Measurements from ENCODE around the gene PTPRG.

Gene PTPRG

GRCh38 chr3:61663356-61664104 is 102.2 kb downstream of the PTPRG start:
- no peak for DNase-seq

- no peak for DNase-seq
Observed at GRCh38 chr3:61664105-61664482, 102.7 kb downstream of the PTPRG start.

- DNase-seq = no peak
Observed at GRCh38 chr3:61665121-61665520, 103.8 kb downstream of the PTPRG start.

GRCh38 chr3:61665987-61666386 is 104.6 kb downstream of the PTPRG start:
- no peak for DNase-seq

GRCh38 chr3:61666615-61667330 is 105.4 kb downstream of the PTPRG start:
- DNase-seq = no peak

- DNase-seq = no peak
Observed at GRCh38 chr3:61667383-61667782, 106.0 kb downstream of the PTPRG start.

GRCh38 chr3:61667814-61668213 is 106.4 kb downstream of the PTPRG start:
- no peak for DNase-seq

GRCh38 chr3:61668317-61668864 is 107.0 kb downstream of the PTPRG start:
- no peak for DNase-seq

GRCh38 chr3:61669203-61669602 is 107.8 kb downstream of the PTPRG start:
- DNase-seq = no peak

GRCh38 chr3:61669668-61670299 is 108.4 kb downstream of the PTPRG start:
- DNase-seq = no peak

- DNase-seq = no peak
Observed at GRCh38 chr3:61673651-61674050, 112.3 kb downstream of the PTPRG start.

- no peak for DNase-seq
Observed at GRCh38 chr3:61674596-61674995, 113.2 kb downstream of the PTPRG start.

- no peak for DNase-seq
Observed at GRCh38 chr3:61679026-61679425, 117.7 kb downstream of the PTPRG start.

- DNase-seq = no peak
Observed at GRCh38 chr3:61680617-61681016, 119.2 kb downstream of the PTPRG start.

GRCh38 chr3:61681636-61682035 is 120.3 kb downstream of the PTPRG start:
- no peak for DNase-seq

GRCh38 chr3:61682671-61683548 is 121.5 kb downstream of the PTPRG start:
- DNase-seq = no peak

- no peak for DNase-seq
Observed at GRCh38 chr3:61683549-61684236, 122.3 kb downstream of the PTPRG start.

GRCh38 chr3:61684386-61684785 is 123.0 kb downstream of the PTPRG start:
- DNase-seq = no peak

GRCh38 chr3:61685755-61686154 is 124.4 kb downstream of the PTPRG start:
- DNase-seq = no peak

- no peak for DNase-seq
Observed at GRCh38 chr3:61686228-61686648, 124.9 kb downstream of the PTPRG start.

GRCh38 chr3:61687206-61687605 is 125.8 kb downstream of the PTPRG start:
- no peak for DNase-seq

GRCh38 chr3:61687663-61688306 is 126.4 kb downstream of the PTPRG start:
- no peak for DNase-seq
